ENCODE results near the gene DEFB125. TPM values are rescaled to one million over a fixed set of nuclear protein-coding genes. Genes with fewer than 3 reads are reported as not detected.

DEFB125 gene
- total RNA-seq, 1 experiment from 2014 or later = not detected

- no peaks in the 10 kb centered on the region for H3K36me3 ChIP-seq (ENCODE audit: control insufficient read depth in 1 of 2, insufficient read depth in 2 of 2, low read length in 2 of 2)
- H3K27ac ChIP-seq (ENCODE audit: low read depth, low read length) = no peak overlapping the region
- ChIA-PET RAD21 (ENCODE audit: low non-redundant PET in 1 of 2, low total read pairs in 2 of 2, uncharacterized antibody in 2 of 2, unreplicated experiment in 2 of 2) (no interaction called here), POLR2A (no interaction called here), CTCF (no interaction called here)
- ATAC-seq = no peak
- no peak for DNase-seq (ENCODE audit: low read depth, low spot score)
- H3K4me1 ChIP-seq (ENCODE audit: control insufficient read depth in 1 of 2, insufficient read depth in 2 of 2, low read length in 2 of 2) = no peaks in the 10 kb centered on the region
- H2AFZ ChIP-seq (ENCODE audit: low read depth, low read length, poor library complexity, severe bottlenecking) = no peak overlapping the region
- H3K9me3 ChIP-seq (ENCODE audit: control insufficient read depth in 1 of 2, insufficient read depth in 1 of 2, low read depth in 1 of 2, low read length in 2 of 2) = peaks cover 17 to 33% of the 10 kb centered on the region in 2 experiments; a peak in 3 of 4 replicates
- no peaks in the 10 kb centered on the region for H3K79me2 ChIP-seq (ENCODE audit: insufficient read depth, low read length)
- no peak overlapping the region for H3K4me3 ChIP-seq (replicated peaks in 1 of 2; ENCODE audit: low read depth in 1 of 2, low read length in 2 of 2)
- no peak for TF ChIP-seq FOSL1 (IDR thresholded peaks at IDR 0.05; ENCODE audit: low read depth)
- no peak for TF ChIP-seq CBX3 (IDR thresholded peaks at IDR 0.05; ENCODE audit: low read depth)
- TF ChIP-seq ZFX (IDR thresholded peaks at IDR 0.05) = no peak
- TF ChIP-seq EGR1 (IDR thresholded peaks at IDR 0.05; ENCODE audit: low read depth) = no peak
- TF ChIP-seq YY1 (IDR thresholded peaks at IDR 0.05; ENCODE audit: extremely low read depth, insufficient replicate concordance, low read depth, low read length) = no peak
- H3K9me2 ChIP-seq (ENCODE audit: insufficient read depth) = no peaks in the 10 kb centered on the region
- H3K4me2 ChIP-seq (ENCODE audit: low read length) = no peak overlapping the region
- no peaks in the 10 kb centered on the region for H3K27me3 ChIP-seq (ENCODE audit: insufficient read depth, low read length)
- intact Hi-C loops (cut with micrococcal nuclease) = no loop called here
- no peak overlapping the region for H3K9ac ChIP-seq (ENCODE audit: low read length)
- no TSS peak for BruUV-seq (replicated peaks)
- no peaks in the 10 kb centered on the region for H4K20me1 ChIP-seq (ENCODE audit: insufficient read depth)
Observed at GRCh38 chr20:60035-60918, 27.2 kb upstream of the DEFB125 start.

DNA sequence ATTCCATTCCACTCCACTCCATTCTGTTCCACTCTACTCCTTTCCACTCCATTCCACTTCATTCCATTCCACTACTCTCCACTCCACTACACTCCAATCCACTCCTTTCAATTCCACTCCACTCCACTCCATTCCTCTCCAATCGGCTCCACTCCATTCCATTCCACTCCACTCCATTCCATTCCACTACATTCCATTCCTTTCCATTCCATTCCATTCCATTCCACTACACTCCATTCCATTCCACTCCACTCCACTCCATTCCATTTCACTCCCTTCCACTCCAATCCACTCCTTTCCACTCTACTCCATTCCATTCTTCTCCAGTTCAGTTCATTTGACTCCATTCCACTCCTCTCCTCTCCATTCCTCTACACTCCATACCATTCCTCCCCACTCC is 26.2 kb upstream of the DEFB125 start:
- no peaks in the 10 kb centered on the region for H3K9me2 ChIP-seq (ENCODE audit: insufficient read depth)
- RAD21 ChIA-PET (ENCODE audit: low non-redundant PET in 1 of 2, low total read pairs in 2 of 2, uncharacterized antibody in 2 of 2, unreplicated experiment in 2 of 2) = no interaction called here
- no peak for DNase-seq (ENCODE audit: low read depth, low spot score)
- no peak for TF ChIP-seq CTCF (IDR thresholded peaks at IDR 0.05 in 2 of 3, conservative IDR thresholded peaks at IDR 0.05 in 1 of 3; ENCODE audit: borderline replicate concordance in 1 of 3, insufficient read depth in 1 of 3, low read depth in 2 of 3, low read length in 2 of 3)
- no peak for TF ChIP-seq POLR2A (IDR thresholded peaks at IDR 0.05; ENCODE audit: borderline replicate concordance, extremely low read depth, insufficient read depth, insufficient read length)
- TF ChIP-seq EZH2phosphoT487 (IDR thresholded peaks at IDR 0.05; ENCODE audit: borderline replicate concordance) = no peak
- no peak for TF ChIP-seq MAX (IDR thresholded peaks at IDR 0.05)
- TF ChIP-seq SIN3A (IDR thresholded peaks at IDR 0.05; ENCODE audit: low read depth) = no peak
- TF ChIP-seq ELF1 (IDR thresholded peaks at IDR 0.05; ENCODE audit: borderline replicate concordance, low read depth) = no peak
- TF ChIP-seq, protein P1, sequence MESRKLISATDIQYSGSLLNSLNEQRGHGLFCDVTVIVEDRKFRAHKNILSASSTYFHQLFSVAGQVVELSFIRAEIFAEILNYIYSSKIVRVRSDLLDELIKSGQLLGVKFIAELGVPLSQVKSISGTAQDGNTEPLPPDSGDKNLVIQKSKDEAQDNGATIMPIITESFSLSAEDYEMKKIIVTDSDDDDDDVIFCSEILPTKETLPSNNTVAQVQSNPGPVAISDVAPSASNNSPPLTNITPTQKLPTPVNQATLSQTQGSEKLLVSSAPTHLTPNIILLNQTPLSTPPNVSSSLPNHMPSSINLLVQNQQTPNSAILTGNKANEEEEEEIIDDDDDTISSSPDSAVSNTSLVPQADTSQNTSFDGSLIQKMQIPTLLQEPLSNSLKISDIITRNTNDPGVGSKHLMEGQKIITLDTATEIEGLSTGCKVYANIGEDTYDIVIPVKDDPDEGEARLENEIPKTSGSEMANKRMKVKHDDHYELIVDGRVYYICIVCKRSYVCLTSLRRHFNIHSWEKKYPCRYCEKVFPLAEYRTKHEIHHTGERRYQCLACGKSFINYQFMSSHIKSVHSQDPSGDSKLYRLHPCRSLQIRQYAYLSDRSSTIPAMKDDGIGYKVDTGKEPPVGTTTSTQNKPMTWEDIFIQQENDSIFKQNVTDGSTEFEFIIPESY (IDR thresholded peaks at IDR 0.05; ENCODE audit: extremely low read depth, insufficient replicate concordance, low read length) = no peak
- no peak for TF ChIP-seq JUND (IDR thresholded peaks at IDR 0.05)
- no peak for TF ChIP-seq ZNF274 (IDR thresholded peaks at IDR 0.05; ENCODE audit: low read depth, low read length)
- TF ChIP-seq SRF (IDR thresholded peaks at IDR 0.05; ENCODE audit: low read depth) = no peak
- TF ChIP-seq CBX3 (IDR thresholded peaks at IDR 0.05; ENCODE audit: low read depth) = no peak
- TF ChIP-seq ATF3 (IDR thresholded peaks at IDR 0.05) = no peak
- TF ChIP-seq FOSL1 (IDR thresholded peaks at IDR 0.05; ENCODE audit: low read depth) = no peak

More for the DNA sequence above, 26.2 kb upstream of the DEFB125 start:
- Histone ChIP-seq H3K4me1 (ENCODE audit: control insufficient read depth in 1 of 2, insufficient read depth in 2 of 2, low read length in 2 of 2) (no peaks in the 10 kb centered on the region), H3K9me3 (ENCODE audit: control insufficient read depth in 1 of 2, insufficient read depth in 1 of 2, low read depth in 1 of 2, low read length in 2 of 2) (peaks cover 20 to 35% of the 10 kb centered on the region in 2 experiments; a peak in 3 of 4 replicates), H3K27ac (ENCODE audit: low read depth, low read length) (no peak overlapping the region), H3K79me2 (ENCODE audit: insufficient read depth, low read length) (no peaks in the 10 kb centered on the region), H3K36me3 (ENCODE audit: control insufficient read depth in 1 of 2, insufficient read depth in 2 of 2, low read length in 2 of 2) (no peaks in the 10 kb centered on the region), H3K27me3 (ENCODE audit: insufficient read depth, low read length) (no peaks in the 10 kb centered on the region), H3K9ac (ENCODE audit: low read length) (no peak overlapping the region), H2AFZ (ENCODE audit: low read depth, low read length, poor library complexity, severe bottlenecking) (no peak overlapping the region), H3K4me3 (replicated peaks in 1 of 2; ENCODE audit: low read depth in 1 of 2, low read length in 2 of 2) (no peak overlapping the region), H3K4me2 (ENCODE audit: low read length) (no peak overlapping the region), H4K20me1 (ENCODE audit: insufficient read depth) (no peaks in the 10 kb centered on the region)
- intact Hi-C loops (cut with micrococcal nuclease) = no loop called here
- BruUV-seq (replicated peaks) = no TSS peak
- ChIA-PET POLR2A (no interaction called here), CTCF (no interaction called here)
- no peak for ATAC-seq

Measured in HCT116 (cell line).